Psoas muscle (tissue), 8 donors: ENCODE results near the gene GLCCI1. TPM values are rescaled to one million over a fixed set of nuclear protein-coding genes. Genes with fewer than 3 reads are reported as not detected.
"Not testable (repeated sequence)": the region's sequence is repeated elsewhere in the genome, so short reads cannot be mapped to it uniquely, and the experiment has no call there.

Experiments used
- ATAC-seq, 4 donors: fragments of 200-7000 bp; cut with Tn5 transposase; one replicate each; pipeline ENCODE4 v1.9.1; 2020; ENCODE audit warnings: moderate library complexity in 3 of 4, mild to moderate bottlenecking in 2 of 4
- DNase-seq, 2 donors: peaks; one replicate each; pipeline ENCODE4 v3.0.0-alpha.2; 2020
- H3K27ac ChIP-seq: fragments of 200-600 bp; one replicate; pipeline ENCODE4 v1.8.0; 2022
- H3K27me3 ChIP-seq, 3 donors: fragments of 200-600 bp in 1 of 3; one replicate each; pipeline versions ENCODE4 v1.6.1 to v1.8.0; 2013 to 2022; ENCODE audit warnings: low read length in 2 of 3, mild to moderate bottlenecking in 2 of 3, moderate library complexity in 1 of 3; ENCODE audit not compliant: insufficient read depth in 3 of 3
- H3K36me3 ChIP-seq, 2 donors: fragments of 200-600 bp in 1 of 2; one replicate each; pipeline versions ENCODE4 v1.6.1 to v1.8.0; 2013 to 2022; ENCODE audit warnings: low read depth in 1 of 2, mild to moderate bottlenecking in 1 of 2, moderate library complexity in 1 of 2; ENCODE audit not compliant: insufficient read depth in 1 of 2
- H3K4me1 ChIP-seq: fragments of 200-600 bp; one replicate; pipeline ENCODE4 v1.8.0; 2022
- H3K4me3 ChIP-seq: fragments of 200-600 bp; one replicate; pipeline ENCODE4 v1.8.0; 2022; ENCODE audit warnings: mild to moderate bottlenecking
- H3K9me3 ChIP-seq: fragments of 200-600 bp; one replicate; pipeline ENCODE4 v1.8.0; 2022
- CTCF ChIP-seq: fragments of 200-600 bp; IDR thresholded peaks from one replicate; pipeline ENCODE4 v1.8.0; 2022; ENCODE audit warnings: antibody characterized with exemption
- WGBS, 3 donors: extraction: QIAGEN DNeasy Blood & Tissue Kit; methylation state at CpG; one replicate each; pipeline versions ENCODE4 v1.1.6 to v1.1.7; 2013; 5-methylcytosine and 5-hydroxymethylcytosine counted together
- intact Hi-C, 2 donors: fragments of 100-400 bp; cut with DNase I; formaldehyde crosslinking; loops; one replicate each; pipeline versions ENCODE4 v1.11.0 to v1.14.2; 2022
- polyA plus RNA-seq, 3 donors: library from polyadenylated mRNA; stranded (reverse); fragments of 200-250 nt; gene quantifications; one replicate each; pipeline ENCODE4 v1.2.3, GENCODE V29; 2013
- total RNA-seq, 4 donors: library from RNA; stranded (reverse); fragmentation: NEBNext Ultra II Directional in 2 of 4; extraction: Animal tissue kit (Norgen Biotek cat#: 25700) in 2 of 4; gene quantifications; one replicate each; pipeline versions ENCODE4 v1.2.1 to v1.2.4, GENCODE V29; 2021 to 2023
- donor health status: healthy with polysubstance abuse.
- donor health status: DM: no; HTN: no; CAD: no; lungs with moderate emphysema.
- donor health status: Bipolar disorder and iron deficiency.
- donor health status: healthy.
- donor health status: DM: yes; HTN: yes; CAD: no.
- donor health status: DM: no; HTN: no; CAD: no.
- donor health status: DM: no; HTN: no; CAD: no.
- donor health status: DM: yes; HTN: yes; CAD: no.

Gene GLCCI1
- total and polyA plus RNA-seq, 7 donors = 0.57 to 8.0 (median 3.1) TPM

DNA sequence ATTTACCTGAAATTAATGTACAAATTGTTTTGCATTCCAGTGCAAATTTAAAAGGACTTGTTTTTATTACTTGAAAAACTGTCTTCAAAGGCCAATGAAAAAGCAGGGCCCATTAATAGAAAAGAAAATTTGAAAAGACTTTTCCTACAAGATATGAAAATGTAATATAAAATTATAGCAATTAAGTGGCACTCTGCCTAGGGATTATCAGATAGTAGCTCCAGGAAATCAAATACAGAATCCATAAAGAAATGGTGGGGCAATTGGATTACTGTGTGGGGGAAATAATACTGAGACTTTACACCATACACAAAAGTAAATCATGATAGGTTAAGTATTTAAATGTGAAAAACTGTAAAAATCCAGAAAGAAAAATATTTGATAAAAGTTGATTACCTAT lies 89.7 kb downstream of the GLCCI1 start:
- intact Hi-C loops = no loop called here
- no peak overlapping the region for H3K4me3 ChIP-seq
- peaks cover 0 to 34% of the 10 kb centered on the region in 2 donors for H3K36me3 ChIP-seq
- no peak for TF ChIP-seq CTCF
- no peaks in the 10 kb centered on the region for H3K4me1 ChIP-seq
- H3K27me3 ChIP-seq = no peaks in the 10 kb centered on the region
- no peaks in the 10 kb centered on the region for H3K9me3 ChIP-seq
- ATAC-seq (no peak), DNase-seq (no peak)
- H3K27ac ChIP-seq = no peak overlapping the region

GRCh38 chr7:8058852-8059251 lies 90.3 kb downstream of the GLCCI1 start:
- Histone ChIP-seq H3K9me3 (no peaks in the 10 kb centered on the region), H3K27me3 (no peaks in the 10 kb centered on the region), H3K27ac (no peak overlapping the region), H3K4me3 (no peak overlapping the region), H3K36me3 (peaks cover 0 to 34% of the 10 kb centered on the region in 2 donors), H3K4me1 (no peaks in the 10 kb centered on the region)
- no peak for ATAC-seq
- 88 to 91% (median 91%) methylated on average over 4 of the region's 4 CpGs for WGBS, 3 donors
- TF ChIP-seq CTCF = no peak
- intact Hi-C loops = no loop called here
- no peak for DNase-seq

DNA sequence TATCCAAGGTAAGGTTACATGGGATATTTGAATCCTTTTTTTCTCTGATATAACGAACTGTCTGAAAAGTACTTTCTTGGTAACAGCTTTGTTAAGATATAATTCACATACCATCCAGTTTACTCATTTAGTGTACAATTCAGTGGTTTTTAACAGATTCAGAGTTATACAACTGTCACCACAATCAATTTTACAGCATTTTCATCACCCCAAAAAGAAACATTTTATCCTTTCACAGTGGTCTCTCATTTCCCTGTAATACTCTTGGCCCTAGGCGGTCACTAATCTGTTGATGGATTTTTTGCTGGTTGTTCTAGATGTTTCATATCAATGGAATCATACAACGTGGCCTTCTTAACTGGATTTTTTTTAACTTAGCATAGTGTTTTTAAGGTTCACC lies 91.6 kb downstream of the GLCCI1 start:
- Histone ChIP-seq H3K4me1 (no peaks in the 10 kb centered on the region), H3K36me3 (peaks cover 0 to 31% of the 10 kb centered on the region in 2 donors), H3K27me3 (no peaks in the 10 kb centered on the region), H3K27ac (no peak overlapping the region), H3K9me3 (no peaks in the 10 kb centered on the region), H3K4me3 (no peak overlapping the region)
- ATAC-seq = no peak
- TF ChIP-seq CTCF = no peak
- 89 to 95% (median 92%) methylated on average over 3 of the region's 3 CpGs for WGBS, 3 donors
- intact Hi-C loops = loop anchor here in 1 of 2 donors (10.0 kb wide), 1 partner anchor 145 kb away; no protein-coding TSS in a partner anchor
- no peak for DNase-seq

DNA sequence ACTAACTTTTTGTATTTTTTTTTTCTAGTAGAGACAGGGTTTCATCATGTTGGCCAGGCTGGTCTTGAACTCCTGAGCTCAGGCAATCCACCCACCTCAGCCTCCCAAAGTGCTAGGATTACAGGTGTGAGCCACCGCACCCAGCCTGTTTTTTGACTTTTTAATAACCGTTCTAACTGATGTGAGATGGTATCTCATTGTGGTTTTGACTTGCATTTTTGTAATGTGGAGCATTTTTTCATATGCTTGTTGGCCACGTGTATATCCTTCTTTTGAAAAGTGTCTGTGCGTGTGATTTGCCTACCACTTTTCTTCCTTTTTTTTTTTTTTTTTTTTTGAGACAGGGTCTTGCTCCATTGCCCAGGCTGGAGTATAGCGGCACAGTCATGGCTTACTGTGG lies 94.7 kb downstream of the GLCCI1 start:
- not testable (repeated sequence) for DNase-seq, ATAC-seq, H3K4me3 ChIP-seq, H3K4me1 ChIP-seq, H3K27me3 ChIP-seq, H3K27ac ChIP-seq, H3K9me3 ChIP-seq
- intact Hi-C loops = loop anchor here in 1 of 2 donors (10.0 kb wide), 1 partner anchor 142 kb away; no protein-coding TSS in a partner anchor
- peaks cover 0 to 11% of the 10 kb centered on the region in 2 donors for H3K36me3 ChIP-seq
- WGBS, 3 donors = 97 to 99% (median 98%) methylated on average over 5 of the region's 5 CpGs

DNA sequence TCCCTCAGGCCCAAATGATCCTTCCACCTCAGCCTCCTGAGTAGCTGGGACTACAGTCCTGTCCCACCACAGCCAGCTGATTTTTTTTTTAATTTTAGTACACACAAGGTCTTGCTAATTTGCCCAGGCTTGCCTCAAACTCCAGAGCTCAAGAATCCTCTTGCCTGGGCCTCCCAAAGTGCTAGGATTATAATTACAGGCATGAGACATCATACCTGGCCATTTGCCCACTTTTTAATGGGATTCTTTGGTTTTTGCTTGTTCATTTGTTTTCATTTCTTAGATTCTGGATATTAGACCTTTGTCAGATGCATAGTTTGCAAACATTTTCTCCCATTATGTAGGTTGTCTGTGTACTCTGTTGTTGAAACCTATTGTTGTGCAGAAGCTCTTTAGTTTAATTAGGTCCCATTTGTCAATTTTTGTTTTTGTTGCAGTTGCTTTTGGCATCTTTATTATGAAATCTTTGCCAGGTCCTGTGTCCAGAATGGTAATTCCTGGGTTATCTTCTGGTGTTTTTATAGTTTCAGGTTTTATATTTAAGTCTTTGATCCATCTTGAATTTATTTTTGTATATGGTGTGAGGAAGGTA lies 95.2 kb downstream of the GLCCI1 start:
- Histone ChIP-seq H3K4me1 (peaks cover 4% of the 10 kb centered on the region), H3K27ac (no peak overlapping the region), H3K27me3 (no peaks in the 10 kb centered on the region), H3K36me3 (peaks cover 0 to 11% of the 10 kb centered on the region in 2 donors), H3K4me3 (no peak overlapping the region), H3K9me3 (no peaks in the 10 kb centered on the region)
- DNase-seq (no peak), ATAC-seq (no peak)
- intact Hi-C loops = loop anchor here in 1 of 2 donors (10.0 kb wide), 1 partner anchor 141 kb away; no protein-coding TSS in a partner anchor
- no peak for TF ChIP-seq CTCF
